IMR-90 (cell line): ENCODE measurements around the gene DNAJC25. TPM values are rescaled to one million over a fixed set of nuclear protein-coding genes. Genes with fewer than 3 reads are reported as not detected.
A peak's percentile ranks its signal among the peaks of the same experiment; 100 is the strongest.
"Not testable (repeated sequence)": the region's sequence is repeated elsewhere in the genome, so short reads cannot be mapped to it uniquely, and the experiment has no call there.

Experiments
- ATAC-seq: fragments of 200-7000 bp; cut with Tn5 transposase; 2 replicates; pipeline ENCODE4 v1.9.1; 2020; ENCODE audit warnings: low read depth, mild to moderate bottlenecking, moderate library complexity
- BruUV-seq: library from RNA; stranded (reverse); fragments of 400-500 nt; replicated peaks from 2 replicates; lab custom pipeline; 2021; lab: Mats Ljungman, UMichigan
- CTCF ChIA-PET: fragments of 300-600 bp; formaldehyde crosslinking; extraction: SDS; loops from one replicate; lab custom pipeline; 2021; ENCODE audit warnings: antibody characterized with exemption; lab: Yijun Ruan, JAX
- POLR2A ChIA-PET: fragments of 300-600 bp; sonication (Branson Sonifier 250); formaldehyde crosslinking; loops from one replicate; lab custom pipeline; 2022; ENCODE audit warnings: antibody characterized with exemption; ENCODE audit not compliant: unreplicated experiment; lab: Charles Lee
- DNase-seq: peaks from one replicate; pipeline ENCODE4 v3.0.0; 2013
- H2AFZ ChIP-seq: replicated peaks from 2 replicates; pipeline ENCODE3; 2013; ENCODE audit warnings: low read length, mild to moderate bottlenecking; ENCODE audit not compliant: poor library complexity
- H2AK5ac ChIP-seq: 2 replicates; pipeline ENCODE4 v1.6.1; 2013; ENCODE audit warnings: low read depth, low read length, inconsistent platforms
- H2AK9ac ChIP-seq: replicated peaks from 2 replicates; pipeline ENCODE3; 2013; ENCODE audit warnings: mild to moderate bottlenecking, low read depth, low read length, moderate library complexity; ENCODE audit not compliant: poor library complexity
- H2BK120ac ChIP-seq: 2 replicates; pipeline ENCODE4 v1.6.1; 2013; ENCODE audit warnings: low read depth, low read length, inconsistent platforms
- H2BK15ac ChIP-seq: 3 replicates; pipeline ENCODE4 v1.6.1; 2013; ENCODE audit warnings: low read depth, low read length, inconsistent platforms
- H2BK20ac ChIP-seq: 2 replicates; pipeline ENCODE4 v1.6.1; 2013; ENCODE audit warnings: low read depth, mild to moderate bottlenecking, inconsistent platforms, low read length, moderate library complexity
- H2BK5ac ChIP-seq: 2 replicates; pipeline ENCODE4 v1.6.1; 2013; ENCODE audit warnings: mild to moderate bottlenecking, low read depth, low read length, inconsistent platforms; ENCODE audit not compliant: poor library complexity, severe bottlenecking
- H3K14ac ChIP-seq: replicated peaks from 2 replicates; pipeline ENCODE4 v1.6.1; 2013; ENCODE audit warnings: low read depth, low read length, inconsistent platforms
- H3K18ac ChIP-seq: 2 replicates; pipeline ENCODE4 v1.6.1; 2013; ENCODE audit warnings: low read depth, low read length, control low read depth
- H3K23ac ChIP-seq: 2 replicates; pipeline ENCODE4 v1.6.1; 2013; ENCODE audit warnings: low read depth, low read length, inconsistent platforms
- H3K27ac ChIP-seq: 2 replicates; pipeline ENCODE4 v1.5.1; 2013; ENCODE audit warnings: mild to moderate bottlenecking, control low read depth, low read length; ENCODE audit not compliant: insufficient read depth
- H3K27me3 ChIP-seq: 2 replicates; pipeline ENCODE4 v1.6.1; 2013; ENCODE audit warnings: low read length; ENCODE audit not compliant: control insufficient read depth, insufficient read depth
- H3K36me3 ChIP-seq: 2 replicates; pipeline ENCODE4 v1.6.1; 2013; ENCODE audit warnings: low read length, mixed read lengths; ENCODE audit not compliant: control insufficient read depth, insufficient read depth
- H3K4ac ChIP-seq: 2 replicates; pipeline ENCODE4 v1.6.1; 2013; ENCODE audit warnings: low read depth, low read length, inconsistent platforms
- H3K4me1 ChIP-seq: 2 replicates; pipeline ENCODE4 v1.6.1; 2013; ENCODE audit warnings: low read length, mixed read lengths; ENCODE audit not compliant: control insufficient read depth, insufficient read depth
- H3K4me2 ChIP-seq: 2 replicates; pipeline ENCODE4 v1.6.1; 2013; ENCODE audit warnings: low read depth, mild to moderate bottlenecking, control low read depth, low read length, moderate library complexity
- H3K4me3 ChIP-seq: 2 replicates; pipeline ENCODE4 v1.5.1; 2013; ENCODE audit warnings: low read depth, mild to moderate bottlenecking, control low read depth, low read length, moderate library complexity; ENCODE audit not compliant: insufficient read depth
- H3K56ac ChIP-seq: 2 replicates; pipeline ENCODE4 v1.6.1; 2013; ENCODE audit warnings: low read length, inconsistent platforms; ENCODE audit not compliant: insufficient read depth; ENCODE audit errors: extremely low read depth
- H3K79me1 ChIP-seq, 2 experiments: 2 replicates each; pipeline ENCODE4 v1.6.1; 2013; ENCODE audit warnings: low read length in 2 of 2, inconsistent platforms in 1 of 2, low read depth in 1 of 2
- H3K9ac ChIP-seq: 2 replicates; pipeline ENCODE4 v1.6.1; 2013; ENCODE audit warnings: low read depth, low read length, control low read depth
- H3K9me1 ChIP-seq: 2 replicates; pipeline ENCODE4 v1.6.1; 2013; ENCODE audit warnings: low read length, inconsistent platforms; ENCODE audit not compliant: insufficient read depth
- H3K9me3 ChIP-seq: 2 replicates; pipeline ENCODE4 v1.6.1; 2013; ENCODE audit warnings: low read length; ENCODE audit not compliant: control insufficient read depth, insufficient read depth
- H4K20me1 ChIP-seq: 2 replicates; pipeline ENCODE4 v1.6.1; 2013; ENCODE audit warnings: low read length, inconsistent platforms; ENCODE audit not compliant: insufficient read depth
- H4K5ac ChIP-seq: 2 replicates; pipeline ENCODE4 v1.6.1; 2013; ENCODE audit warnings: mild to moderate bottlenecking, low read depth, low read length, control low read depth
- H4K8ac ChIP-seq, 2 experiments: 2 replicates each; pipeline ENCODE4 v1.6.1; 2013; ENCODE audit warnings: low read depth in 2 of 2, low read length in 2 of 2, control low read depth in 1 of 2, inconsistent platforms in 1 of 2
- H4K91ac ChIP-seq: 2 replicates; pipeline ENCODE4 v1.6.1; 2013; ENCODE audit warnings: low read depth, low read length, inconsistent platforms; ENCODE audit not compliant: insufficient read depth
- BHLHE40 ChIP-seq: fragments of 150-350 bp; IDR thresholded peaks from 2 replicates; pipeline ENCODE4 v1.6.1; 2016; ENCODE audit warnings: mild to moderate bottlenecking, low read depth, low read length
- CEBPB ChIP-seq: IDR thresholded peaks from 2 replicates; pipeline ENCODE4 v1.6.1; 2012; ENCODE audit warnings: low read depth, low read length, improper control_type of control experiment
- FOS ChIP-seq: fragments of 150-350 bp; IDR thresholded peaks from 2 replicates; pipeline ENCODE4 v1.6.1; 2016; ENCODE audit warnings: low read depth, low read length
- MXI1 ChIP-seq: IDR thresholded peaks from 2 replicates; pipeline ENCODE4 v1.6.1; 2012; ENCODE audit warnings: low read depth, mild to moderate bottlenecking, low read length, moderate library complexity, borderline replicate concordance
- POLR2A ChIP-seq: IDR thresholded peaks from 2 replicates; pipeline ENCODE4 v1.6.1; 2012; ENCODE audit warnings: mild to moderate bottlenecking, low read depth, low read length
- RAD21 ChIP-seq: IDR thresholded peaks from 2 replicates; pipeline ENCODE4 v1.6.1; 2012; ENCODE audit warnings: low read length, improper control_type of control experiment
- RFX5 ChIP-seq: IDR thresholded peaks from 2 replicates; pipeline ENCODE4 v1.8.0; 2012; ENCODE audit warnings: low read depth, mild to moderate bottlenecking, low read length, moderate library complexity
- USF2 ChIP-seq: fragments of 150-350 bp; IDR thresholded peaks from 2 replicates; pipeline ENCODE4 v1.6.1; 2017; ENCODE audit warnings: mild to moderate bottlenecking, antibody characterized with exemption, low read length, low read depth
- WGBS, 2 experiments: methylation state at CpG; one replicate each; pipeline versions ENCODE4 v1.1.5 to v1.1.7; 2013; ENCODE audit warnings: missing lambda C conversion rate in 2 of 2; ENCODE audit not compliant: insufficient read length in 1 of 2; ENCODE audit errors: extremely low coverage in 2 of 2; 5-methylcytosine and 5-hydroxymethylcytosine counted together
- dilution Hi-C: fragments of 300-500 bp; cut with HindIII; formaldehyde crosslinking; loops from one replicate; pipeline ENCODE4 v1.14.3; 2018; ENCODE audit warnings: low sequenced_read_pairs; ENCODE audit not compliant: unreplicated experiment
- in situ Hi-C: fragments of 300-500 bp; cut with MboI; formaldehyde crosslinking; loops from 3 replicates; pipeline ENCODE4 v1.14.3; 2019; ENCODE audit warnings: low sequenced_read_pairs, inconsistent platforms, mixed read lengths
- intact Hi-C: fragments of 100-400 bp; cut with micrococcal nuclease; formaldehyde crosslinking; loops from 2 replicates; pipeline ENCODE4 v1.10.0; 2022
- polyA plus RNA-seq, 3 experiments: library from polyadenylated mRNA; depleted of rRNA; stranded (reverse); fragments of >200 nt; gene quantifications; 2 replicates each; pipeline ENCODE4 v1.2.3, GENCODE V29; 2012; ENCODE audit warnings: low replicate concordance in 1 of 3
- total RNA-seq: library from RNA; depleted of rRNA; stranded (reverse); fragments of >200 nt; gene quantifications from 2 replicates; pipeline ENCODE4 v1.2.3, GENCODE V29; 2012

Gene DNAJC25
- total and polyA plus RNA-seq, 2 of the 4 experiments (the other 2 are of a cell fraction): 3.2 to 6.6 TPM

GRCh38 chr9:111615928-111616327, 15.2 kb upstream of the DNAJC25 start:
- ChIA-PET CTCF (interaction anchor here (1.4 kb wide), 1 partner anchor 9 kb away, joined by 3 read pairs; no protein-coding TSS in a partner anchor), POLR2A (no interaction called here)
- intact Hi-C loops (no loop called here), in situ Hi-C loops (no loop called here), dilution Hi-C loops (no loop called here)
- Histone ChIP-seq H3K9me3 (no peaks in the 10 kb centered on the region), H4K20me1 (no peaks in the 10 kb centered on the region), H3K27me3 (peaks cover 18% of the 10 kb centered on the region), H3K14ac (no peak overlapping the region), H2AFZ (no peak overlapping the region), H3K18ac (no peak overlapping the region), H2AK9ac (no peak overlapping the region), H2AK5ac (no peak overlapping the region), H2BK20ac (no peak overlapping the region), H3K36me3 (no peaks in the 10 kb centered on the region), H3K23ac (no peak overlapping the region), H4K5ac (no peak overlapping the region), H4K8ac (no peak overlapping the region), H4K91ac (no peak overlapping the region), H3K9me1 (no peaks in the 10 kb centered on the region), H3K4me1 (no peaks in the 10 kb centered on the region), H3K56ac (no peak overlapping the region), H3K9ac (no peak overlapping the region), H3K4ac (no peak overlapping the region), H3K4me2 (no peak overlapping the region), H3K79me1 (no peaks in the 10 kb centered on the region), H2BK15ac (no peak overlapping the region), H2BK120ac (no peak overlapping the region), H2BK5ac (no peak overlapping the region), H3K4me3 (no peak overlapping the region), H3K27ac (no peak overlapping the region)
- no TSS peak for BruUV-seq
- no CpG with 5 or more reads among the region's 3 CpGs for whole genome bisulfite sequencing, 2 experiments
- TF ChIP-seq CEBPB (no peak), RAD21 (no peak), RFX5 (no peak), FOS (no peak), BHLHE40 (no peak), POLR2A (no peak), MXI1 (no peak), USF2 (no peak)
- ATAC-seq: peak; percentile 65
- no peak for DNase-seq

GRCh38 chr9:111617349-111617748, 13.8 kb upstream of the DNAJC25 start:
- H3K4me1 ChIP-seq, H2AK5ac ChIP-seq, DNase-seq, ATAC-seq, H3K4ac ChIP-seq, H3K14ac ChIP-seq, H3K4me2 ChIP-seq, H3K9me3 ChIP-seq, H3K27ac ChIP-seq, H3K79me1 ChIP-seq, H3K18ac ChIP-seq, POLR2A ChIA-PET, H2BK20ac ChIP-seq, H2AK9ac ChIP-seq, dilution Hi-C loops, H3K23ac ChIP-seq, H4K91ac ChIP-seq, intact Hi-C loops, H4K8ac ChIP-seq, in situ Hi-C loops, H2BK5ac ChIP-seq, H2AFZ ChIP-seq, CTCF ChIA-PET, H3K9ac ChIP-seq, H3K36me3 ChIP-seq, H2BK120ac ChIP-seq, H2BK15ac ChIP-seq, H4K5ac ChIP-seq, H3K9me1 ChIP-seq, H4K20me1 ChIP-seq, H3K56ac ChIP-seq, H3K4me3 ChIP-seq, BruUV-seq: not testable (repeated sequence)
- 87% methylated on average over 3 of the region's 29 CpGs; no CpG with 5 or more reads in 1 of the 2 experiments for WGBS, 2 experiments
- peaks cover 11% of the 10 kb centered on the region for H3K27me3 ChIP-seq
